Right lung (tissue), 5 donors: Measurements from ENCODE around the gene PKNOX1. TPM values are rescaled to one million over a fixed set of nuclear protein-coding genes. Genes with fewer than 3 reads are reported as not detected.

ENCODE experiments used
- polyA plus RNA-seq, 5 donors: library from polyadenylated mRNA; unstranded; fragments of 120-200 nt; gene quantifications; one replicate each; pipeline versions ENCODE4 v1.2.1 to v1.2.3, GENCODE V29; 2013; ENCODE audit warnings: inconsistent platforms in 1 of 5, low replicate concordance in 1 of 5; ENCODE audit not compliant: insufficient read length in 5 of 5, insufficient read depth in 1 of 5

PKNOX1 gene
- polyA plus RNA-seq, 5 donors: 23.8 to 30.5 (median 26.3) TPM

Other genes with a start within 250 kb of the PKNOX1 start
- gene WDR4, start 95.0 kb upstream of the PKNOX1 start, polyA plus RNA-seq: 10 to 100 TPM in 3 of 5 donors, 1 to 10 TPM in 2; 8.0 to 13.6 (median 11.5) TPM
- 10 to 100 TPM; 35.6 to 43.6 (median 37.6) TPM for gene NDUFV3, start 81.3 kb upstream of the PKNOX1 start, polyA plus RNA-seq
- 1 to 10 TPM; 1.5 to 3.1 (median 1.7) TPM for gene ERVH48-1, start 48.9 kb upstream of the PKNOX1 start, polyA plus RNA-seq
- gene CBS, start 101.3 kb downstream of the PKNOX1 start, polyA plus RNA-seq: 1 to 10 TPM; 1.7 to 6.7 (median 3.8) TPM
- 10 to 100 TPM; 30.1 to 68.2 (median 66.0) TPM for gene U2AF1, start 133.0 kb downstream of the PKNOX1 start, polyA plus RNA-seq
- gene CRYAA, start 194.4 kb downstream of the PKNOX1 start, polyA plus RNA-seq: under 1 TPM in 1 of 5 donors, not detected in 4; 0.18 TPM